K562 (cell line): ENCODE results near the gene PHLDB1.

Experiments
- GATAD2B ChIP-seq: fragments of 450-650 bp; IDR thresholded peaks from 2 replicates; pipeline ENCODE4 v1.6.1; 2017; ENCODE audit warnings: mild to moderate bottlenecking, borderline replicate concordance
- HMG20B ChIP-seq: fragments of 250-450 bp; sonication (Bioruptor Pico); IDR thresholded peaks from 2 replicates; pipeline ENCODE4 v1.5.0; 2021; ENCODE audit warnings: mild to moderate bottlenecking
- PHF20 ChIP-seq: fragments of 450-650 bp; IDR thresholded peaks from 2 replicates; pipeline ENCODE4 v1.6.1; 2018; ENCODE audit not compliant: partially characterized antibody
- POLR2A ChIP-seq: fragments of 450-650 bp; conservative IDR thresholded peaks from 2 replicates; pipeline ENCODE4 v1.6.1; 2016
- RB1 ChIP-seq: fragments of 450-650 bp; IDR thresholded peaks from 2 replicates; pipeline ENCODE4 v1.6.1; 2017; ENCODE audit warnings: low read depth, mild to moderate bottlenecking
- RBFOX2 ChIP-seq: fragments of 200-400 bp; formaldehyde crosslinking; IDR thresholded peaks from 2 replicates; pipeline ENCODE4 v1.6.1; 2017; ENCODE audit warnings: low read depth, mild to moderate bottlenecking, low read length, moderate library complexity
- TF ChIP-seq, protein P1 (sequence below), 3 experiments: IDR thresholded peaks in 2 of 3; conservative IDR thresholded peaks in 1 of 3; 2 replicates each; pipeline ENCODE4 v1.5.1; 2011 to 2012; ENCODE audit warnings: low read length in 3 of 3, mild to moderate bottlenecking in 3 of 3, control low read depth in 2 of 3, improper control_type of control experiment in 1 of 3, inconsistent platforms in 1 of 3, low read depth in 1 of 3, mixed read lengths in 1 of 3, moderate library complexity in 1 of 3; ENCODE audit not compliant: insufficient read depth in 2 of 3
- TF ChIP-seq, protein P2 (sequence below): fragments of 250-450 bp; sonication (Bioruptor Pico); IDR thresholded peaks from 2 replicates; pipeline ENCODE4 v1.4.0; 2020; ENCODE audit warnings: mild to moderate bottlenecking
- TF ChIP-seq, protein P3 (sequence below): fragments of 450-650 bp; IDR thresholded peaks from 2 replicates; pipeline ENCODE4 v1.6.1; 2016; ENCODE audit warnings: low read depth
- TF ChIP-seq, protein P4 (sequence below): IDR thresholded peaks from 2 replicates; pipeline ENCODE4 v1.6.1; 2011; ENCODE audit not compliant: insufficient read length; ENCODE audit errors: extremely low read depth

DNA sequence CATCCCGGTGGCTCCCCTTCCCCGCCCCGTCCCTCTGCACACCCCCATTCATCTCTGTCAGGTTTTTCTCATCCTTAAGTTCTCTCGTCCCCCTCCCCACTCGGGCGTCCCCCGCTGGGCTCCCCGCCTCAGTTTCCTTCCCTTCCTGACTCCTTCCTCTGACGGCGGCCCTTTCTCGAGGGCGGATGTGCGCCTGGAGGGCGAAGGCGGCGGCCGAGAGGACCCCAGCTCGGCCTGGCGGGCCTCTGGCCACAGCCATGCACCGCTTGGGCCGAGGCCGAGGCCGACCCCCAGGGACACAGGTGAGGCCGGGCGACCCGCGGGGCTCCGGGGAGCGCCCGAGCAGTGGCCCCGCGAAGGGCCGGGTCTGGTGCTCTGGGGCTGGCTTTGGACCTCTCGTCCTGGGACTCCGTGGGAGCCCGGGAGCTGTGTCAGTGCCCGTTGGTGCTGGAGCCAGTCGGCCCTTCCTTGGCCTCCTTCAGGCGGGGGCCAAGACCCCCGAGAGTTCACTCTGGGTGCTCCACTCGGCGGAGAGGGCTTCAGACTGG is 2.9 kb downstream of the PHLDB1 start:
- TF ChIP-seq PHF20 (no peak), POLR2A (no peak), RB1 (no peak), RBFOX2 (no peak), HMG20B (CRISPR knock-in tag) (no peak), GATAD2B (no peak)
- TF ChIP-seq, protein P1, sequence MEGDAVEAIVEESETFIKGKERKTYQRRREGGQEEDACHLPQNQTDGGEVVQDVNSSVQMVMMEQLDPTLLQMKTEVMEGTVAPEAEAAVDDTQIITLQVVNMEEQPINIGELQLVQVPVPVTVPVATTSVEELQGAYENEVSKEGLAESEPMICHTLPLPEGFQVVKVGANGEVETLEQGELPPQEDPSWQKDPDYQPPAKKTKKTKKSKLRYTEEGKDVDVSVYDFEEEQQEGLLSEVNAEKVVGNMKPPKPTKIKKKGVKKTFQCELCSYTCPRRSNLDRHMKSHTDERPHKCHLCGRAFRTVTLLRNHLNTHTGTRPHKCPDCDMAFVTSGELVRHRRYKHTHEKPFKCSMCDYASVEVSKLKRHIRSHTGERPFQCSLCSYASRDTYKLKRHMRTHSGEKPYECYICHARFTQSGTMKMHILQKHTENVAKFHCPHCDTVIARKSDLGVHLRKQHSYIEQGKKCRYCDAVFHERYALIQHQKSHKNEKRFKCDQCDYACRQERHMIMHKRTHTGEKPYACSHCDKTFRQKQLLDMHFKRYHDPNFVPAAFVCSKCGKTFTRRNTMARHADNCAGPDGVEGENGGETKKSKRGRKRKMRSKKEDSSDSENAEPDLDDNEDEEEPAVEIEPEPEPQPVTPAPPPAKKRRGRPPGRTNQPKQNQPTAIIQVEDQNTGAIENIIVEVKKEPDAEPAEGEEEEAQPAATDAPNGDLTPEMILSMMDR (IDR thresholded peaks at IDR 0.05 in 2 of 3, conservative IDR thresholded peaks at IDR 0.05 in 1 of 3; ENCODE audit: insufficient read depth in 2 of 3, low read depth in 1 of 3, low read length in 3 of 3): no peak
- TF ChIP-seq, protein P2, sequence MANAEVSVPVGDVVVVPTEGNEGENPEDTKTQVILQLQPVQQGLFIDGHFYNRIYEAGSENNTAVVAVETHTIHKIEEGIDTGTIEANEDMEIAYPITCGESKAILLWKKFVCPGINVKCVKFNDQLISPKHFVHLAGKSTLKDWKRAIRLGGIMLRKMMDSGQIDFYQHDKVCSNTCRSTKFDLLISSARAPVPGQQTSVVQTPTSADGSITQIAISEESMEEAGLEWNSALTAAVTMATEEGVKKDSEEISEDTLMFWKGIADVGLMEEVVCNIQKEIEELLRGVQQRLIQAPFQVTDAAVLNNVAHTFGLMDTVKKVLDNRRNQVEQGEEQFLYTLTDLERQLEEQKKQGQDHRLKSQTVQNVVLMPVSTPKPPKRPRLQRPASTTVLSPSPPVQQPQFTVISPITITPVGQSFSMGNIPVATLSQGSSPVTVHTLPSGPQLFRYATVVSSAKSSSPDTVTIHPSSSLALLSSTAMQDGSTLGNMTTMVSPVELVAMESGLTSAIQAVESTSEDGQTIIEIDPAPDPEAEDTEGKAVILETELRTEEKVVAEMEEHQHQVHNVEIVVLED: no peak
- TF ChIP-seq, protein P3, sequence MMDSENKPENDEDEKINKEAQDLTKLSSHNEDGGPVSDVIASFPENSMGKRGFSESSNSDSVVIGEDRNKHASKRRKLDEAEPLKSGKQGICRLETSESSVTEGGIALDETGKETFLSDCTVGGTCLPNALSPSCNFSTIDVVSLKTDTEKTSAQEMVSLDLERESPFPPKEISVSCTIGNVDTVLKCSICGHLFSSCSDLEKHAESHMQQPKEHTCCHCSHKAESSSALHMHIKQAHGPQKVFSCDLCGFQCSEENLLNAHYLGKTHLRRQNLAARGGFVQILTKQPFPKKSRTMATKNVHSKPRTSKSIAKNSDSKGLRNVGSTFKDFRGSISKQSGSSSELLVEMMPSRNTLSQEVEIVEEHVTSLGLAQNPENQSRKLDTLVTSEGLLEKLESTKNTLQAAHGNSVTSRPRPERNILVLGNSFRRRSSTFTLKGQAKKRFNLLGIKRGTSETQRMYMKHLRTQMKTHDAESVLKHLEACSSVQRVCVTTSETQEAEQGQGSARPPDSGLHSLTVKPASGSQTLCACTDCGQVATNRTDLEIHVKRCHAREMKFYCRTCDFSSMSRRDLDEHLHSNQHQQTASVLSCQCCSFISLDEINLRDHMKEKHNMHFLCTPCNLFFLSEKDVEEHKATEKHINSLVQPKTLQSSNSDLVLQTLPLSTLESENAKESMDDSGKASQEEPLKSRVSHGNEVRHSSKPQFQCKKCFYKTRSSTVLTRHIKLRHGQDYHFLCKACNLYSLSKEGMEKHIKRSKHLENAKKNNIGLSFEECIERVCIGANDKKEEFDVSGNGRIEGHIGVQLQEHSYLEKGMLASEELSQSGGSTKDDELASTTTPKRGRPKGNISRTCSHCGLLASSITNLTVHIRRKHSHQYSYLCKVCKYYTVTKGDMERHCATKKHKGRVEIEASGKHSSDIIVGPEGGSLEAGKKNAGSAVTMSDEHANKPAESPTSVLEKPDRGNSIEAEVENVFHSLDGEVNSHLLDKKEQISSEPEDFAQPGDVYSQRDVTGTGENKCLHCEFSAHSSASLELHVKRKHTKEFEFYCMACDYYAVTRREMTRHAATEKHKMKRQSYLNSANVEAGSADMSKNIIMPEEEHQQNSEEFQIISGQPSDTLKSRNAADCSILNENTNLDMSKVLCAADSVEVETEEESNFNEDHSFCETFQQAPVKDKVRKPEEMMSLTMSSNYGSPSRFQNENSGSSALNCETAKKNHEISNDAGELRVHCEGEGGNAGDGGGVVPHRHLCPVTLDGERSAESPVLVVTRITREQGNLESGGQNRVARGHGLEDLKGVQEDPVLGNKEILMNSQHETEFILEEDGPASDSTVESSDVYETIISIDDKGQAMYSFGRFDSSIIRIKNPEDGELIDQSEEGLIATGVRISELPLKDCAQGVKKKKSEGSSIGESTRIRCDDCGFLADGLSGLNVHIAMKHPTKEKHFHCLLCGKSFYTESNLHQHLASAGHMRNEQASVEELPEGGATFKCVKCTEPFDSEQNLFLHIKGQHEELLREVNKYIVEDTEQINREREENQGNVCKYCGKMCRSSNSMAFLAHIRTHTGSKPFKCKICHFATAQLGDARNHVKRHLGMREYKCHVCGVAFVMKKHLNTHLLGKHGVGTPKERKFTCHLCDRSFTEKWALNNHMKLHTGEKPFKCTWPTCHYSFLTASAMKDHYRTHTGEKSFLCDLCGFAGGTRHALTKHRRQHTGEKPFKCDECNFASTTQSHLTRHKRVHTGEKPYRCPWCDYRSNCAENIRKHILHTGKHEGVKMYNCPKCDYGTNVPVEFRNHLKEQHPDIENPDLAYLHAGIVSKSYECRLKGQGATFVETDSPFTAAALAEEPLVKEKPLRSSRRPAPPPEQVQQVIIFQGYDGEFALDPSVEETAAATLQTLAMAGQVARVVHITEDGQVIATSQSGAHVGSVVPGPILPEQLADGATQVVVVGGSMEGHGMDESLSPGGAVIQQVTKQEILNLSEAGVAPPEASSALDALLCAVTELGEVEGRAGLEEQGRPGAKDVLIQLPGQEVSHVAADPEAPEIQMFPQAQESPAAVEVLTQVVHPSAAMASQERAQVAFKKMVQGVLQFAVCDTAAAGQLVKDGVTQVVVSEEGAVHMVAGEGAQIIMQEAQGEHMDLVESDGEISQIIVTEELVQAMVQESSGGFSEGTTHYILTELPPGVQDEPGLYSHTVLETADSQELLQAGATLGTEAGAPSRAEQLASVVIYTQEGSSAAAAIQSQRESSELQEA: no peak
- TF ChIP-seq, protein P4, sequence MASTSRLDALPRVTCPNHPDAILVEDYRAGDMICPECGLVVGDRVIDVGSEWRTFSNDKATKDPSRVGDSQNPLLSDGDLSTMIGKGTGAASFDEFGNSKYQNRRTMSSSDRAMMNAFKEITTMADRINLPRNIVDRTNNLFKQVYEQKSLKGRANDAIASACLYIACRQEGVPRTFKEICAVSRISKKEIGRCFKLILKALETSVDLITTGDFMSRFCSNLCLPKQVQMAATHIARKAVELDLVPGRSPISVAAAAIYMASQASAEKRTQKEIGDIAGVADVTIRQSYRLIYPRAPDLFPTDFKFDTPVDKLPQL: no peak
